ENCODE measurements around the gene GCK. TPM values are rescaled to one million over a fixed set of nuclear protein-coding genes. Genes with fewer than 3 reads are reported as not detected.

The GCK gene
- total and polyA plus RNA-seq, 2 donors (not counting 3 experiments of a cell fraction or from before 2014, with no cell fraction given) = 0.17 to 0.51 TPM

GRCh38 chr7:44145969-44146911, 43.0 kb downstream of the GCK start:
- H3K27ac ChIP-seq (ENCODE audit: insufficient read depth, low read depth, low read length) = no peak overlapping the region
- no peaks in the 10 kb centered on the region for H3K9me3 ChIP-seq (replicated peaks; ENCODE audit: control insufficient read depth, insufficient read depth, low read length)
- FAIRE-seq (no peak), DNase-seq (ENCODE audit: low read depth, low spot score) (peak; percentile 32)
- TF ChIP-seq, protein P1, sequence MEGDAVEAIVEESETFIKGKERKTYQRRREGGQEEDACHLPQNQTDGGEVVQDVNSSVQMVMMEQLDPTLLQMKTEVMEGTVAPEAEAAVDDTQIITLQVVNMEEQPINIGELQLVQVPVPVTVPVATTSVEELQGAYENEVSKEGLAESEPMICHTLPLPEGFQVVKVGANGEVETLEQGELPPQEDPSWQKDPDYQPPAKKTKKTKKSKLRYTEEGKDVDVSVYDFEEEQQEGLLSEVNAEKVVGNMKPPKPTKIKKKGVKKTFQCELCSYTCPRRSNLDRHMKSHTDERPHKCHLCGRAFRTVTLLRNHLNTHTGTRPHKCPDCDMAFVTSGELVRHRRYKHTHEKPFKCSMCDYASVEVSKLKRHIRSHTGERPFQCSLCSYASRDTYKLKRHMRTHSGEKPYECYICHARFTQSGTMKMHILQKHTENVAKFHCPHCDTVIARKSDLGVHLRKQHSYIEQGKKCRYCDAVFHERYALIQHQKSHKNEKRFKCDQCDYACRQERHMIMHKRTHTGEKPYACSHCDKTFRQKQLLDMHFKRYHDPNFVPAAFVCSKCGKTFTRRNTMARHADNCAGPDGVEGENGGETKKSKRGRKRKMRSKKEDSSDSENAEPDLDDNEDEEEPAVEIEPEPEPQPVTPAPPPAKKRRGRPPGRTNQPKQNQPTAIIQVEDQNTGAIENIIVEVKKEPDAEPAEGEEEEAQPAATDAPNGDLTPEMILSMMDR (IDR thresholded peaks at IDR 0.05; ENCODE audit: extremely low read depth in 1 of 2, insufficient read depth in 1 of 2, low read depth in 1 of 2, low read length in 2 of 2) = no peak
- TF ChIP-seq EZH2 (IDR thresholded peaks at IDR 0.05; ENCODE audit: borderline replicate concordance, low read depth, low read length, severe bottlenecking) (peak; percentile 4), JUN (IDR thresholded peaks at IDR 0.05; ENCODE audit: borderline replicate concordance, insufficient read depth, insufficient read length, low read depth) (no peak), MYC (IDR thresholded peaks at IDR 0.05; ENCODE audit: low read depth, low read length) (no peak)
- no peaks in the 10 kb centered on the region for H3K36me3 ChIP-seq (ENCODE audit: control insufficient read depth in 2 of 2, extremely low read depth in 1 of 2, insufficient read depth in 2 of 2, low read length in 2 of 2)
- ChIA-PET POLR2A (interaction anchor here (0.6 kb wide), 1 partner anchor 31 kb away, joined by 3 read pairs; no protein-coding TSS in a partner anchor), CTCF (interaction anchor here (0.8 to 1.4 kb wide), 3 partner anchors 18 to 27 kb away, joined by 3 to 5 read pairs (median 4); no protein-coding TSS in a partner anchor)
- no peaks in the 10 kb centered on the region for H4K20me1 ChIP-seq (replicated peaks; ENCODE audit: control insufficient read depth, extremely low read depth, insufficient read depth, low read length)
- H3K9ac ChIP-seq (replicated peaks; ENCODE audit: extremely low read depth, insufficient read depth, low read length) = no peak overlapping the region
- H2AFZ ChIP-seq (ENCODE audit: low read depth, low read length) = peak overlapping the region; percentile 15
- no peaks in the 10 kb centered on the region for H3K9me1 ChIP-seq (replicated peaks; ENCODE audit: control insufficient read depth, extremely low read depth, insufficient read depth, low read length)
- H3K27me3 ChIP-seq (ENCODE audit: control insufficient read depth in 2 of 2, insufficient read depth in 2 of 2, low read length in 2 of 2) = peaks cover 29% of the 10 kb centered on the region in 2 experiments
- no peaks in the 10 kb centered on the region for H3K79me2 ChIP-seq (ENCODE audit: control insufficient read depth, insufficient read depth, low read length)
- dilution Hi-C loops (cut with MboI; ENCODE audit: extremely low pct_ligation_motif_present, low sequenced_read_pairs) = no loop called here
- peak overlapping the region; percentile 5 for H3K4me2 ChIP-seq (ENCODE audit: insufficient read depth, low read length)
- H3K4me1 ChIP-seq (ENCODE audit: control insufficient read depth, extremely low read depth, insufficient read depth, low read length) = no peaks in the 10 kb centered on the region
- peak overlapping the region in 1 of 3 experiments; percentile 17 for H3K4me3 ChIP-seq (replicated peaks in 1 of 3; ENCODE audit: insufficient read depth in 1 of 3, low read depth in 1 of 3, low read length in 3 of 3)
- intact Hi-C loops (cut with micrococcal nuclease) = no loop called here
- BruUV-seq (replicated peaks) = no TSS peak
